ENCODE data around the gene UNCX.

Gene UNCX

GRCh38 chr7:1218541-1219165, 14.0 kb upstream of the UNCX start:
- no peak for DNase-seq

- no peak for DNase-seq
Measured at GRCh38 chr7:1219498-1219897, 13.2 kb upstream of the UNCX start.

GRCh38 chr7:1220000-1220726, 12.5 kb upstream of the UNCX start:
- DNase-seq: no peak

- DNase-seq: no peak
Measured at GRCh38 chr7:1220977-1221745, 11.5 kb upstream of the UNCX start.

- DNase-seq: no peak
Measured at GRCh38 chr7:1223196-1223981, 9.3 kb upstream of the UNCX start.

- DNase-seq: no peak
Measured at GRCh38 chr7:1224086-1224716, 8.5 kb upstream of the UNCX start.

- DNase-seq: no peak
Measured at GRCh38 chr7:1225030-1225429, 7.6 kb upstream of the UNCX start.

- peak; percentile 49 for DNase-seq
Measured at GRCh38 chr7:1225441-1226185, 7.1 kb upstream of the UNCX start.

GRCh38 chr7:1226186-1226901, 6.3 kb upstream of the UNCX start:
- no peak for DNase-seq

- no peak for DNase-seq
Measured at GRCh38 chr7:1227071-1227804, 5.4 kb upstream of the UNCX start.

GRCh38 chr7:1227814-1228544, 4.7 kb upstream of the UNCX start:
- DNase-seq: no peak

- DNase-seq: no peak
Measured at GRCh38 chr7:1228545-1229201, 4.0 kb upstream of the UNCX start.

- DNase-seq: no peak
Measured at GRCh38 chr7:1229202-1229947, 3.3 kb upstream of the UNCX start.

- no peak for DNase-seq
Measured at GRCh38 chr7:1229956-1230355, 2.7 kb upstream of the UNCX start.

GRCh38 chr7:1230411-1231213, 2.1 kb upstream of the UNCX start:
- no peak for DNase-seq

GRCh38 chr7:1231214-1232102, 1.2 kb upstream of the UNCX start:
- DNase-seq: no peak

- DNase-seq: no peak
Measured at GRCh38 chr7:1232103-1232466, 587 bp upstream of the UNCX start.
